GM19372 (cell line): Measurements from ENCODE around the gene LGALS9B.
"Not testable (repeated sequence)": the region's sequence is repeated elsewhere in the genome, so short reads cannot be mapped to it uniquely, and the experiment has no call there.

ENCODE experiments used
- ATAC-seq: cut with Tn5 transposase; IDR thresholded peaks from one replicate; pipeline ENCODE4 v1.9.1; 2021; ENCODE audit warnings: mild to moderate bottlenecking, low read depth, moderate library complexity; ENCODE audit not compliant: unreplicated experiment

Gene LGALS9B

GRCh38 chr17:20469946-20470345 lies 2.6 kb upstream of the LGALS9B start:
- ATAC-seq: not testable (repeated sequence)

DNA sequence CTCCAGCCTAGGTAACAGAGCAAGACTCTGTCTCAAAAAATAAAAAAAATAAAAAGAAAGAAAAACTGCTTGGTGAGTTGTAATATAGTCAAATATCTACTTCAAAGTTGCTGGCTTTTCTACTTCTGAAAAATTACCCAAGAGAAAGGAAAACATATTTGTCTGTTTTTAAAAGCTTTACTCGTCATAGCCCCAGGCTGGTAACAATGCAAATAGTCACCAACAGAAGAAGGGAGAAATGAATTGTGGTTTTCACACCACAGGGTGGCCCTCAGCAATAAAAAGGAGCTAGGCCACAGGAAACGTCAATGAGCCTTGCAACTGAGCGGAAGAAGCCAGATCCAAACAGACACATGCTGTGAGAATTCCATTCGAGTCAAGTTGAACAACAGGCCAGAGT lies 1.8 kb upstream of the LGALS9B start:
- ATAC-seq: not testable (repeated sequence)

GRCh38 chr17:20466999-20467398 lies 340 bp downstream of the LGALS9B start:
- ATAC-seq: not testable (repeated sequence)

DNA sequence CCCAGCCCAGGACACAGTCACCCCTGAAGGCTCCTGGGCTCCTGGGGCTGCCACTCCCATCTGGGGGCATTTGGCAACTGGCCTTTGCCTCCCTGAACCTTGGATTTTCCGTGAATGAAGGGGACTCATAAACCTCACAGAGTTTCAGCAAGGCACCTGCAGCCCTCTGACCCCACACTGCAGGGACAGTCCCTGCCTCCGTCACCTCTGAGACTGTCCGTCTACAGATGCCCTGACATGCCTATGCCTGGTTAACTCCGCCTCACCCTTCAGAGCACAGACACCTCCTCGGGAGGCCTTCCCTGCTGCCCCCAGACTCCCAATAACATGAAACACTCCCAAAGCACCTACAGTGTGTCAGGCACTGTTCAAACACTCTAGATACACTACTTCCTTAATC lies 786 bp downstream of the LGALS9B start:
- ATAC-seq: not testable (repeated sequence)

- not testable (repeated sequence) for ATAC-seq
These were observed 1.8 kb downstream of the LGALS9B start for GRCh38 chr17:20465535-20465934.

- ATAC-seq: not testable (repeated sequence)
These were observed 2.4 kb downstream of the LGALS9B start for GRCh38 chr17:20464854-20465414.

- ATAC-seq: not testable (repeated sequence)
These were observed 5.2 kb downstream of the LGALS9B start for GRCh38 chr17:20462158-20462557.

- not testable (repeated sequence) for ATAC-seq
These were observed 9.4 kb downstream of the LGALS9B start for GRCh38 chr17:20457848-20458381.

DNA sequence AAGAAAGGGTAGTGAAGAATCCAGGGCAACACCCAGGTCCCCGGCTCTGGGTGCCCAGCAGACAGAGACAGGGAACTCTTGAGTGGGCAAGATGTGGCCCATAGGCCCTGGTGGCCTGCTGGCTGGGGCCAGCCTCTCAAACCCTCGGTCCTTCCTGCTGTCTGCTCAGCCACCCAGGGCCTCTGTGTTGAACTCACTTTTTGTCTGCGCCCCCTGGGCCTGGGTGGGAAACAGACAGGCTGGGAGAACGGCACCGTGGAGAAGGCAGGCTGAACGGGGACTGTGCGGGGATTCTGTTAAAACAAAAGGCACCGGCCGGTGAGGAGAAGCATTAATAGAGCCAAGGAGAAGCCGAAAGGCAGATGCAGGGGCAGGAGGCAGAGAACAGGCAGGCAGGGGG lies 12.2 kb downstream of the LGALS9B start:
- not testable (repeated sequence) for ATAC-seq

DNA sequence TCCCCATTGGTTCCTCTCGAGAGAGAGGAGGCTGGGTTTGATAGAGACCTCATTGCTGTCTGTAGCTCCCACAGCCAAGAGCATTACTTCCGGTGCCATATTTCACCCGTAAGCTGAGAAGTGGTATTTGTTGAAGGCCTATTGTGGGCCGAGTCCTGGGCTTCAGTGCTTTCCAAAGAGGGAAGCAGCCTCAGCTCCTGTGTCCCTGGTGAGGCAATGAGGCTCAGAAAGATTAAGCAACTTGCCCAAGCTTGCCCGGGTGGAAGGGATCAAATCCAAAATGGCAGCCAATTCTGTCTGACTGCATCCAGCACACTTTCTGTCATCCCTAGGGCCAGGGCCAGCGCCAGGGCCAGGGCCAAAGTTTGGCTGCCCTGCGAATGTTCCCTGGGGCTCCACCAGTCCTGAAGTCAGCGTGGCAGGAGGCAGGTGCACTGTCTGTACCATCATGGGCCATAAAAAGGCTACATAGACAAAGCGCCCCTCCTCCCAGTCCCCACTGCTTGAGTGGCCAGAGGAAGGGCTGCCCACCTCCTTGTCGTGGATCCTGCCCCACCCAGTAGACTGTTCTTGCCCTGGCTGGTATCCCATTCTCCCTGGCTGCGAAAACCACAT lies 13.4 kb downstream of the LGALS9B start:
- ATAC-seq: not testable (repeated sequence)

- ATAC-seq: not testable (repeated sequence)
These were observed 16.5 kb downstream of the LGALS9B start for GRCh38 chr17:20450852-20451251.

GRCh38 chr17:20447534-20448321 lies 19.6 kb downstream of the LGALS9B start:
- not testable (repeated sequence) for ATAC-seq

DNA sequence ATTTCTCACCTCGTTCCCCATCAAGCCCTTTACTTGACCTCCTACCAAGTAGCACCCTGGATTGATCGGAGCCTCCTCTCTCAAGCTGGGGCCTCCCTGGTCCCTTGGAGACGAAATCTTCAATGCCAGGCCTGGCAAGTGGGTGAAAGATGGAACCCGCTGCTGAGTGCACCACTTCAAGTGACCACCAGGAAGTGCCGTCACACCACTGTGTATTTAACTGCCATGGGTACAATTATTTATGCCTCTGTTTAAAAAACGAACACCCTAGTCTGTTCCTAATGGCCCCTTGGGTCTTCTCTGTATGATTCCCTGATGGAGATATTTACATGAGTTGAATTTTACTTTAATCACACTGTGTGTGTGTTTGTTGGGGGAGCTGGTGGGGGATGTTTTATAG lies 20.4 kb downstream of the LGALS9B start:
- ATAC-seq: not testable (repeated sequence)

GRCh38 chr17:20444581-20445236 lies 22.6 kb downstream of the LGALS9B start:
- not testable (repeated sequence) for ATAC-seq

DNA sequence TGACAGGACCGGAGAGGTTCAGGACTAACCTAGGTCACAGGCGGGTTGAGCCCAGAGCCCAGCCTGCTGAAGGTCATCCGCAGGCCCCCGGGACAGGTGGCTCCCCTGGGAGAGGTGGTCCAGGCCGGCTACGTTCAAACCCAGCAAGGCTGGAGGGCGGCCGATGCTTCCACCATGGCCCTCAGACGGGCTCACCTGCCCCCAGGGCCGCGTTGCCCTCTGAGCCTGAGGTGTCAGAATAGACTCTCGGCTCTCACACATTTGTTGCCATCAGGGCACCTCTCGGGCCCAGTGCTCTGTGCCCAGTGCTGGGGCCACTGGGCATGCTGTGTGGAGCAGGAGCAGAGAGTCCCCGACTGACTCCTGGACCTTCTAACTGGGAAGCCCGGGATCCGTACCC lies 23.2 kb downstream of the LGALS9B start:
- ATAC-seq: not testable (repeated sequence)

- ATAC-seq: not testable (repeated sequence)
These were observed 23.7 kb downstream of the LGALS9B start for GRCh38 chr17:20443632-20444031.

DNA sequence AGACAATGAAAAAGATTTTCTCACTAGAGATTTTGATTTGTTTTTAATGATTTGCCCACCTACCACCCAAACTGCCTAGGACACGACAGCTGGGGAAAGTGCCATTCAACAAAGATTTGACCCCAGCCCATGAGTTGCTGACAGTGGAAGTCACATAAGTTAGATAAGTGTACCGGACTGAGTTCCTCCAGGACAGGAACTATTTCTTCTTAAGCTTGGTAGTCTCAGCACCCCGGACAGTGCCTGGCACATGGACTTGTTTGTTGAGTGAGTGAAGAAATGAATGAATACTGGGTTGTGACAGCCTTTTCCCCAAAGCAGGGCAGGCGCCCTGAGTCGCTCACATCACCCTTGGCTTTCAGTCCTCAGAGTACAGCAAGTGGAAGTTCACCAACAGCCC lies 26.7 kb downstream of the LGALS9B start:
- ATAC-seq: not testable (repeated sequence)

DNA sequence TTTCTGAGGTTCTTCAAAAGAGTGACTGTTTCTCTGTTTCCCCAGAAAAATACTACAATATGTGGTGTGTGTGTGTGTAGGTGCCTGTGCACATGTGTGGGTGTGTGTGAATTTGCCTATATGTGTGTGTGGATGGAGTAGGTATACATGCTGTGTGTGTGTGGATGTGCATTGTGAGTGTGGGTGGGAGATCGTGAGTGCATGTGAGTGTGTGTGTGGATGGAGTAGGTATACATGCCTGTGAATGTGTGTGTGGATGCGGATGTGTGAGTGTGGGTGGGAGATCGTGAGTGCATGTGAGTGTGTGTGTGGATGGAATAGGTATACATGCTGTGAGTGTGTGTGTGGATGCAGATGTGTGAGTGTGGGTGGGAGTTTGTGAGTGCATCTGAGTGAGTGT lies 32.2 kb downstream of the LGALS9B start:
- ATAC-seq: not testable (repeated sequence)

- ATAC-seq: not testable (repeated sequence)
These were observed 34.0 kb downstream of the LGALS9B start for GRCh38 chr17:20433382-20433781.

DNA sequence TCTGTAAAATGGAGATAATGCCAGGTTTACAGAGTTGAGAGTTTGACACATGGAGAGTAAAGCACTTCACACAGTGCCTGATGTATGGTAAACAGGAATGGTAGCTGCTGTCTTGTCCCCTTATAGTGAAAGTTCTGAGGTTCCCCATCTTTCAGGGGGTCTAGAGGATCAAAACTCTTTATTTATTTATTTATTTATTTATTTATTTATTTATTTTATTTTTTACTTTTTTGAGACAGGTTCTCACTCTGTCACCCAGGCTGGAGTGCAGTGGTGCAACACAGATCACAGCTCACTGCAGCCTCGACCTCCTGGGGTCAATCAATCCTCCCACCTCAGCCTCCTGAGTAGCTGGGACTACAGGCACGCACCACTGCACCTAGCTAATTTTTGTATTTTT lies 40.1 kb downstream of the LGALS9B start:
- not testable (repeated sequence) for ATAC-seq

DNA sequence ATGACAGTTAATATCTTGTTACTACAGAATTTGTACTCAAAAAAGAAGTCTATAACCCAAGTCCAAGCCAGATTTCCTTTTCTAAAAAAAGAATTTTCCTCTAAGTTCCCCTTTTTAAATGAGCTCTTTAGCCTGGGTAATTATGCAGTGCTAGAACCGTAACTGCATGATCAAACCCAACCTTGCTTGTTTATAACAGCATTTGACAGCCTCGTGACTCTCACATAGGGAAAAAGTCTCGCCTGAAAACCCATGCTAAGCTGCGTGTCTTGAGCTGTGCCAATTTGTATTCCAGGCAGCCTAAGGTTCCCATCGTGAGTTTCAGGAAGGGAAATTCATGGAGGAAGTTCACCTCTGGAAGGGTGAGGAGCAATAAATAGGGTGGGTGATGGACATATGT lies 44.5 kb downstream of the LGALS9B start:
- ATAC-seq: not testable (repeated sequence)
